Measurements from ENCODE around the gene SPSB2.

SPSB2 gene

GRCh38 chr12:6873094-6874014 lies at the start of gene SPSB2:
SPSB2 (minus strand) TSS chr12:6873303; CDS start chr12:6872901, 402 bp downstream.
- H2AFZ ChIP-seq (ENCODE audit: low read depth, low read length) = peak within 1 kb of the TSS; percentile 89
- H4K20me1 ChIP-seq (ENCODE audit: insufficient read depth, low read length) = peaks cover 41% of the 10 kb centered on the region
- DNase-seq = peak; percentile 99
- no peak for TF ChIP-seq EZH2 (IDR thresholded peaks at IDR 0.05; ENCODE audit: borderline replicate concordance, low read depth, low read length, severe bottlenecking)
- TF ChIP-seq, protein P1, sequence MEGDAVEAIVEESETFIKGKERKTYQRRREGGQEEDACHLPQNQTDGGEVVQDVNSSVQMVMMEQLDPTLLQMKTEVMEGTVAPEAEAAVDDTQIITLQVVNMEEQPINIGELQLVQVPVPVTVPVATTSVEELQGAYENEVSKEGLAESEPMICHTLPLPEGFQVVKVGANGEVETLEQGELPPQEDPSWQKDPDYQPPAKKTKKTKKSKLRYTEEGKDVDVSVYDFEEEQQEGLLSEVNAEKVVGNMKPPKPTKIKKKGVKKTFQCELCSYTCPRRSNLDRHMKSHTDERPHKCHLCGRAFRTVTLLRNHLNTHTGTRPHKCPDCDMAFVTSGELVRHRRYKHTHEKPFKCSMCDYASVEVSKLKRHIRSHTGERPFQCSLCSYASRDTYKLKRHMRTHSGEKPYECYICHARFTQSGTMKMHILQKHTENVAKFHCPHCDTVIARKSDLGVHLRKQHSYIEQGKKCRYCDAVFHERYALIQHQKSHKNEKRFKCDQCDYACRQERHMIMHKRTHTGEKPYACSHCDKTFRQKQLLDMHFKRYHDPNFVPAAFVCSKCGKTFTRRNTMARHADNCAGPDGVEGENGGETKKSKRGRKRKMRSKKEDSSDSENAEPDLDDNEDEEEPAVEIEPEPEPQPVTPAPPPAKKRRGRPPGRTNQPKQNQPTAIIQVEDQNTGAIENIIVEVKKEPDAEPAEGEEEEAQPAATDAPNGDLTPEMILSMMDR (IDR thresholded peaks at IDR 0.05; ENCODE audit: borderline replicate concordance, extremely low read depth, low read length, poor library complexity, severe bottlenecking) = no peak
- peaks cover 41% of the 10 kb centered on the region for H3K79me2 ChIP-seq (ENCODE audit: insufficient read depth, low read length)
- no peaks in the 10 kb centered on the region for H3K9me3 ChIP-seq (ENCODE audit: insufficient read depth, low read length, severe bottlenecking)
- peak within 1 kb of the TSS; percentile 99 for H3K4me2 ChIP-seq (ENCODE audit: insufficient read depth, low read length)
- peaks cover 58% of the 10 kb centered on the region for H3K4me1 ChIP-seq (ENCODE audit: insufficient read depth, low read length)
- peak within 1 kb of the TSS; percentile 80 for H3K27ac ChIP-seq (ENCODE audit: low read length)
- H3K27me3 ChIP-seq (ENCODE audit: insufficient read depth, low read length, poor library complexity) = no peaks in the 10 kb centered on the region
- ATAC-seq (ENCODE audit: insufficient read depth, low read depth) = peak; percentile 82
- H3K4me3 ChIP-seq (ENCODE audit: low read depth in 1 of 2, low read length in 2 of 2) = peak within 1 kb of the TSS; percentile 87 to 95
- peaks cover 56% of the 10 kb centered on the region for H3K36me3 ChIP-seq (ENCODE audit: insufficient read depth, low read length)
- H3K9ac ChIP-seq (ENCODE audit: low read depth, low read length) = peak within 1 kb of the TSS; percentile 89

DNA sequence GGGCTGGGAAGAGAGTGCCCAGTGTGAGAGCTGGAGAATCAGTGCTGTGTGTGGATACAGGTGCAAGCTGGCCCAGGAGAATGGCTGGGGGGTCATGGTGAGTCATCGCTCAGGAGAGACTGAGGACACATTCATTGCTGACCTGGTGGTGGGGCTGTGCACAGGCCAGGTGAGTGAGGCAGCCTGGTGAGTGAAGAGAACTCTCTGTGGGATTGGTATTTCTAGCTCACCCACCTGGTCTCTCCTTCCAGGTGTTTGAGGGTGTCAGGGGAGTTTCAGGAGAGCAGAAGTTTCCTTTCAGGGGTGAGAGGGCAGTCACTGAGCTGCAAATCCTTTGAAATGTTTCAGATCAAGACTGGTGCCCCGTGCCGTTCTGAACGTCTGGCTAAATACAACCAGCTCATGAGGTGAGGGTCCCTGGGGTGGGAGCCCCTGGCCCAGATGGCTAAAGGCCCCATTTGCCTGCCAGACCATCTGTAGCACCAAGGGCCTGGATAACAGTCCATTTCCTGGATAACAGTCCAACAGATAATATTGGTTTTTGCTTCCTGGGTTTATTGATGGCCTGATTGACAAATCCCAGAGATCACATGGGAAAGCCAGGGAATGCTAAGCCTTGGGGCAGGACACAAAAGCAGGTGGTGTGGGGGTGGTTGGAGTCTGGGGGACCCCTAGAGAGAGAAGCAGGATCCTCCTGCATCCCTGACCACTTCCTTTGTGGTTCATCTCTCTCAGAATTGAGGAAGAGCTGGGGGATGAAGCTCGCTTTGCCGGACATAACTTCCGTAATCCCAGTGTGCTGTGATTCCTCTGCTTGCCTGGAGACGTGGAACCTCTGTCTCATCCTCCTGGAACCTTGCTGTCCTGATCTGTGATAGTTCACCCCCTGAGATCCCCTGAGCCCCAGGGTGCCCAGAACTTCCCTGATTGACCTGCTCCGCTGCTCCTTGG lies 49.2 kb upstream of the SPSB2 start:
- Histone ChIP-seq H3K9ac (ENCODE audit: low read depth, low read length) (no peak overlapping the region), H3K36me3 (ENCODE audit: insufficient read depth, low read length) (peaks cover 56% of the 10 kb centered on the region), H3K9me3 (ENCODE audit: insufficient read depth, low read length, severe bottlenecking) (no peaks in the 10 kb centered on the region), H3K4me2 (ENCODE audit: insufficient read depth, low read length) (no peak overlapping the region), H3K4me1 (ENCODE audit: insufficient read depth, low read length) (peaks cover 36% of the 10 kb centered on the region), H3K79me2 (ENCODE audit: insufficient read depth, low read length) (peaks cover 4% of the 10 kb centered on the region), H3K27ac (ENCODE audit: low read length) (no peak overlapping the region), H3K27me3 (ENCODE audit: insufficient read depth, low read length, poor library complexity) (no peaks in the 10 kb centered on the region), H2AFZ (ENCODE audit: low read depth, low read length) (no peak overlapping the region), H4K20me1 (ENCODE audit: insufficient read depth, low read length) (no peaks in the 10 kb centered on the region), H3K4me3 (ENCODE audit: low read depth in 1 of 2, low read length in 2 of 2) (no peak overlapping the region)
- ATAC-seq (ENCODE audit: insufficient read depth, low read depth) (no peak), DNase-seq (no peak)
- TF ChIP-seq, protein P1 (IDR thresholded peaks at IDR 0.05; ENCODE audit: borderline replicate concordance, extremely low read depth, low read length, poor library complexity, severe bottlenecking) = no peak
- no peak for TF ChIP-seq EZH2 (IDR thresholded peaks at IDR 0.05; ENCODE audit: borderline replicate concordance, low read depth, low read length, severe bottlenecking)

GRCh38 chr12:6921539-6921938 lies 48.4 kb upstream of the SPSB2 start:
- Histone ChIP-seq H3K4me1 (ENCODE audit: insufficient read depth, low read length) (peaks cover 36% of the 10 kb centered on the region), H3K4me3 (ENCODE audit: low read depth in 1 of 2, low read length in 2 of 2) (no peak overlapping the region), H3K4me2 (ENCODE audit: insufficient read depth, low read length) (no peak overlapping the region), H3K9me3 (ENCODE audit: insufficient read depth, low read length, severe bottlenecking) (no peaks in the 10 kb centered on the region), H3K27ac (ENCODE audit: low read length) (no peak overlapping the region), H3K79me2 (ENCODE audit: insufficient read depth, low read length) (peaks cover 4% of the 10 kb centered on the region; the same call in 1 of the 2 replicates), H3K9ac (ENCODE audit: low read depth, low read length) (no peak overlapping the region), H3K36me3 (ENCODE audit: insufficient read depth, low read length) (peaks cover 64% of the 10 kb centered on the region), H2AFZ (ENCODE audit: low read depth, low read length) (no peak overlapping the region), H3K27me3 (ENCODE audit: insufficient read depth, low read length, poor library complexity) (no peaks in the 10 kb centered on the region), H4K20me1 (ENCODE audit: insufficient read depth, low read length) (peaks cover 3% of the 10 kb centered on the region; the same call in 1 of the 2 replicates)
- DNase-seq (no peak), ATAC-seq (ENCODE audit: insufficient read depth, low read depth) (no peak)
- TF ChIP-seq EZH2 (IDR thresholded peaks at IDR 0.05; ENCODE audit: borderline replicate concordance, low read depth, low read length, severe bottlenecking) = no peak
- TF ChIP-seq, protein P1 (IDR thresholded peaks at IDR 0.05; ENCODE audit: borderline replicate concordance, extremely low read depth, low read length, poor library complexity, severe bottlenecking) = no peak

All from DND-41 (cell line).